Colonic mucosa (tissue), 4 donors: ENCODE data around the gene LRP4. TPM values are rescaled to one million over a fixed set of nuclear protein-coding genes. Genes with fewer than 3 reads are reported as not detected.

Experiments used
- DNase-seq: peaks from one replicate; pipeline ENCODE4 v3.0.0-alpha.2; 2020
- H3K27ac ChIP-seq: fragments of 200-600 bp; one replicate; pipeline ENCODE4 v1.8.0; 2021
- H3K27me3 ChIP-seq: fragments of 200-600 bp; one replicate; pipeline ENCODE4 v1.8.0; 2021
- H3K36me3 ChIP-seq: fragments of 200-600 bp; one replicate; pipeline ENCODE4 v1.8.0; 2021
- H3K4me1 ChIP-seq: fragments of 200-600 bp; one replicate; pipeline ENCODE4 v1.8.0; 2021; ENCODE audit warnings: mild to moderate bottlenecking
- H3K4me3 ChIP-seq: fragments of 200-600 bp; one replicate; pipeline ENCODE4 v1.8.0; 2021
- H3K9ac ChIP-seq, 2 donors: one replicate each; pipeline ENCODE4 v1.7.0; 2013; ENCODE audit warnings: control low read depth in 2 of 2, low read depth in 2 of 2, low read length in 2 of 2
- H3K9me3 ChIP-seq: fragments of 200-600 bp; one replicate; pipeline ENCODE4 v1.8.0; 2021
- intact Hi-C: fragments of 100-400 bp; cut with DNase I; formaldehyde crosslinking; loops from one replicate; pipeline ENCODE4 v1.14.1; 2022
- total RNA-seq, 2 donors: library from RNA; stranded (reverse); fragmentation: NEBNext Ultra II Directional in 1 of 2; extraction: Animal tissue kit (Norgen Biotek cat#: 25700) in 1 of 2; gene quantifications; one replicate each; pipeline ENCODE4 v1.2.1, GENCODE V29; 2021
- TF ChIP-seq, protein P1 (sequence below): fragments of 200-600 bp; IDR thresholded peaks from one replicate; pipeline ENCODE4 v1.8.0; 2022; ENCODE audit warnings: antibody characterized with exemption, mild to moderate bottlenecking
- donor health status: healthy.
- donor health status: DM: no; HTN: no; CAD: no.
- donor health status: DM: no; HTN: no; CAD: no.

The LRP4 gene
- total RNA-seq, 2 donors from 2014 or later: 23.6 to 62.6 TPM

DNA sequence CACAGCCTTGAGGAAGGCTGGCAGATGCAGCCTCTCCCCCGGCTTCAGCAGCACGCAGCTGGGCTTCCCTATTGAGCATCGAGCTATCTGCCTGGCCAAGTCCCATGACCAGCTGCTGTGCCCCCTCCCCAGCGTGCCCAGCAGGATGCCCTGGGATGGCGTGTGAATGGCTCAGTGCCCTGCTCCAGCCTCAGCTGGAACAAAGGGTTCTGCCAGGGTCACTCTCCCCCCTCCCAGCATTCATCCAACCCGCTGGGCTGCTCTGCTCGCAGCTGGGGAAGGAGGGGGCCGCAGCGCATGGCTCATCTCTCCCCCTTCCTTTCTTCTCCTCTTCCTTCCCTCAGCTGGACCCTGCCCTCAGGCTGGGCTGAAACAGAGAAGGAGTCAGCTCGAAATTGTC is 14.5 kb downstream of the LRP4 start:
- no peaks in the 10 kb centered on the region for H3K9me3 ChIP-seq
- no peaks in the 10 kb centered on the region for H3K36me3 ChIP-seq
- no peak overlapping the region for H3K4me3 ChIP-seq
- H3K27ac ChIP-seq: no peak overlapping the region
- intact Hi-C loops: no loop called here
- TF ChIP-seq, protein P1, sequence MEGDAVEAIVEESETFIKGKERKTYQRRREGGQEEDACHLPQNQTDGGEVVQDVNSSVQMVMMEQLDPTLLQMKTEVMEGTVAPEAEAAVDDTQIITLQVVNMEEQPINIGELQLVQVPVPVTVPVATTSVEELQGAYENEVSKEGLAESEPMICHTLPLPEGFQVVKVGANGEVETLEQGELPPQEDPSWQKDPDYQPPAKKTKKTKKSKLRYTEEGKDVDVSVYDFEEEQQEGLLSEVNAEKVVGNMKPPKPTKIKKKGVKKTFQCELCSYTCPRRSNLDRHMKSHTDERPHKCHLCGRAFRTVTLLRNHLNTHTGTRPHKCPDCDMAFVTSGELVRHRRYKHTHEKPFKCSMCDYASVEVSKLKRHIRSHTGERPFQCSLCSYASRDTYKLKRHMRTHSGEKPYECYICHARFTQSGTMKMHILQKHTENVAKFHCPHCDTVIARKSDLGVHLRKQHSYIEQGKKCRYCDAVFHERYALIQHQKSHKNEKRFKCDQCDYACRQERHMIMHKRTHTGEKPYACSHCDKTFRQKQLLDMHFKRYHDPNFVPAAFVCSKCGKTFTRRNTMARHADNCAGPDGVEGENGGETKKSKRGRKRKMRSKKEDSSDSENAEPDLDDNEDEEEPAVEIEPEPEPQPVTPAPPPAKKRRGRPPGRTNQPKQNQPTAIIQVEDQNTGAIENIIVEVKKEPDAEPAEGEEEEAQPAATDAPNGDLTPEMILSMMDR: no peak
- H3K9ac ChIP-seq: no peak overlapping the region
- H3K27me3 ChIP-seq: no peaks in the 10 kb centered on the region
- H3K4me1 ChIP-seq: no peaks in the 10 kb centered on the region
- no peak for DNase-seq

DNA sequence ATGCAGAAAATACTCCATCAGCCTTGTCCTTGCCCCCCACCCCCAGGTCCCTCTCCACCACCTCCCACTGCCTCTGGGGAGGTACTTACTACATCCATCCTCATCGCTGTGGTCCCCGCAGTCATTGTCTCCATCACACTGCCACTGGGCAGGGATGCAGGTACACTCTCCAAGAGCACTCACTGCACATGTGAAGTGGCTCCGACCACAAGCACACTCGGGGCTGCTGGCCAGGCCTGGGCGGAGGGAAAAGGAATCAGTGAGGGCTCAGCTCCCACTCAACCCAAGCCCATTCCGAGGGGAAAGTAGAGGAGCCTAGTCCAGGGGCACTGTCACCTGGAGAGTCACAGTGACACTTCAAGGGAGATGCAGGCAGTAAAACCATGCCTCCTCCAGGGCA is 15.7 kb downstream of the LRP4 start:
- intact Hi-C loops: no loop called here

DNA sequence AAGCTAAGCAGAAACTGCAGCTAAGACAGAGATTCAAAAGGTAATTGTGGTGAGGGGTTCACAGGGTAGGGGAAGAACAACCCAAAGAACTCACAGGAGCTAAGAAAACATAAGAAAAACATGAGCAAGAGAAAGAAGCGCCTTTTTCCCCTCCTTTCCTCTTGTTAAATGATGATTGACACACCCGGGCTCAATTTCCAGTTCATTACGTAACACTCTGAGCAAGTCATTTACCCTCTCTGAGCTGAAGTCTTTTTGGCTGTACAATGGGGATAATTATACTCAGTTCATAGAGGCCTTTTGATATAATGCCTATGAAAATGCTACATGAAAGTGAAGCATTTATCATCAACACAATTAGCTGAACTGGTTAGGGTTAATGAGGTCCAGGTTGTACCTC is 17.2 kb downstream of the LRP4 start:
- Histone ChIP-seq H3K4me3 (no peak overlapping the region), H3K27me3 (no peaks in the 10 kb centered on the region), H3K27ac (no peak overlapping the region), H3K9ac (no peak overlapping the region), H3K9me3 (no peaks in the 10 kb centered on the region), H3K4me1 (no peaks in the 10 kb centered on the region), H3K36me3 (no peaks in the 10 kb centered on the region)
- intact Hi-C loops: no loop called here
- DNase-seq: no peak
- TF ChIP-seq, protein P1: no peak

More for the DNA sequence above, 15.7 kb downstream of the LRP4 start:
- TF ChIP-seq, protein P1: no peak
- Histone ChIP-seq H3K36me3 (no peaks in the 10 kb centered on the region), H3K27ac (no peak overlapping the region), H3K4me3 (no peak overlapping the region), H3K9ac (no peak overlapping the region), H3K9me3 (no peaks in the 10 kb centered on the region), H3K4me1 (no peaks in the 10 kb centered on the region), H3K27me3 (no peaks in the 10 kb centered on the region)
- no peak for DNase-seq

DNA sequence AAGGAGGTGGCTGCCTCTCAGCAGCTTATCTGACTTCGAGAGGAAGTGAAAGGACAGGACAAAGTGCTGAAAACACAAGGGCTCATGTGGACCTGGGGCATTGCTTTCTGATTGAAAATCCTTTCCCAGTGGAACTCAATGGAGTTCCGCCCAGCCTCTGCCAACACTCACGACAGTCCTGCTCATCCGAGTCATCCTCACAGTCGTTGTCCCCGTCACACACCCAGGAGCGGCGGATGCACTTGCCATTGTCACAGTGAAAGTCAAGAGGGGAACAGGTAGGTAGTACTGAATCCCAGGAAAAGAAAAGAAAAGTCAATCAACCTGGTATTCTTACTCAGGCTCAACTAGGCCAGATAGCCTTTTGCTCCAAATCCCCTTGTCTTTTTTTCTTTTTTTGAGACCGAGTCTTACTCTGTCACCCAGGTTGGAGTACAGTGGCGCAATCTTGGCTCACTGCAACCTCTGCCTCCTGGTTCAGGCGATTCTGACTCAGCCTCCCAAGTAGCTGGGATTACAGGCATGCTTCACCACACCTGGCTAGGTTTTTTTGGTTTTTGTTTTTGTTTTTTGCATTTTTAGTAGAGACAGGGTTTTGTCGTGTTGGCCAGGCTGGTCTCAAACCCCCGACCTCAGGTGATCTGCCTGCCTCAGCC is 18.1 kb downstream of the LRP4 start:
- H3K9me3 ChIP-seq: no peaks in the 10 kb centered on the region
- no peak for DNase-seq
- no peaks in the 10 kb centered on the region for H3K27me3 ChIP-seq
- intact Hi-C loops: no loop called here
- H3K27ac ChIP-seq: no peak overlapping the region
- H3K4me1 ChIP-seq: no peaks in the 10 kb centered on the region
- no peaks in the 10 kb centered on the region for H3K36me3 ChIP-seq
- H3K4me3 ChIP-seq: no peak overlapping the region
- H3K9ac ChIP-seq: no peak overlapping the region
- TF ChIP-seq, protein P1: no peak

DNA sequence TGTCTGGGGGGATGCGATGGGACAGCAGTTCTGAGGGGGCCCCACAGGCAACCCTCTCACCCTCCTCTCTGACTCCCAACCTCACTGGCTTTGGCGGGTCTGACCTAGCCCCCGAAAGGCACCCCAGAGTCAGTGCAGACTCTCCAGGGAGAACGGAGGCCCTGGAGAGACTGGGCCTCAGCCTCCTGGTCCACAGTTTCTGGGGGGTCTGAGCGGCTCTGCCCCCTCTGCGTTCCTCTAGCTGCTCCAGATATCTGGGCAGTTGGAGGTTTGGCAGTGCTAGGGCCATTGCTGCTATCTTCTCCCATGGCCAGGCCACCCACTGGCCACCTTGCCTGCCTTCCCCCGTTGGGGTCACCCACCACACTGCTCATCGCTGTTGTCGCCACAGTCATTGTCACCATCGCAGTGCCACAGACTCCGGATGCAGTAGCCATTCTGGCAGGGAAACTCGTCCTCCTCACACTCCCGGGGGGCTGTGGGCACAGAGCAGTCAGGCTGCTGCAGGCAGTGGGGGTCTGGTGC is 18.8 kb downstream of the LRP4 start:
- Histone ChIP-seq H3K9me3 (no peaks in the 10 kb centered on the region), H3K4me1 (no peaks in the 10 kb centered on the region), H3K9ac (no peak overlapping the region), H3K27ac (no peak overlapping the region), H3K36me3 (no peaks in the 10 kb centered on the region), H3K27me3 (no peaks in the 10 kb centered on the region), H3K4me3 (no peak overlapping the region)
- no peak for DNase-seq
- TF ChIP-seq, protein P1: no peak
- intact Hi-C loops: no loop called here
